ENCODE measurements around the gene EXOC2. TPM values are rescaled to one million over a fixed set of nuclear protein-coding genes. Genes with fewer than 3 reads are reported as not detected.
"Not testable (repeated sequence)": the region's sequence is repeated elsewhere in the genome, so short reads cannot be mapped to it uniquely, and the experiment has no call there.

EXOC2 gene
- total RNA-seq, 4 donors from 2014 or later: 18.1 to 32.3 (median 21.6) TPM

DNA sequence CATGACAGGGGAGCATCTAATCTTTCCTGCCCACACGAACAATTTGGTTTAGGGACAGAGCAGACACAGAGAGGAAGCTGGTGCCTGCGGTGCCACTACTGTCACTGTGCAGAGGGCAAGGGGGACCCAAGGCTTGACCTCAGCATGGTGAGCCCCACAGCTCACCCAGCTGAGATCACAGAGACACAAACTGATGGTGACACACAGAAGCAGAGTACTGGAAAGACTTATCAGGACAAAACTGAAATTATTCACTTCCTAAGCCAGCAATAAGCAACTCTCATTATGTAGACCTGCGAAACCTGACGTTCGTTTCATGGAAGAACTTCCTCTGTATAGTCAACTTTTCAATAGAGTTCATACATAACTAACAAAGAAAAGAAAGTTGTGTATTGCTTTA is 122.1 kb downstream of the EXOC2 start:
- DNase-seq (ENCODE audit: low spot score): no peak
- no peak for ATAC-seq (ENCODE audit: low FRiP score)
- TF ChIP-seq, protein P1, sequence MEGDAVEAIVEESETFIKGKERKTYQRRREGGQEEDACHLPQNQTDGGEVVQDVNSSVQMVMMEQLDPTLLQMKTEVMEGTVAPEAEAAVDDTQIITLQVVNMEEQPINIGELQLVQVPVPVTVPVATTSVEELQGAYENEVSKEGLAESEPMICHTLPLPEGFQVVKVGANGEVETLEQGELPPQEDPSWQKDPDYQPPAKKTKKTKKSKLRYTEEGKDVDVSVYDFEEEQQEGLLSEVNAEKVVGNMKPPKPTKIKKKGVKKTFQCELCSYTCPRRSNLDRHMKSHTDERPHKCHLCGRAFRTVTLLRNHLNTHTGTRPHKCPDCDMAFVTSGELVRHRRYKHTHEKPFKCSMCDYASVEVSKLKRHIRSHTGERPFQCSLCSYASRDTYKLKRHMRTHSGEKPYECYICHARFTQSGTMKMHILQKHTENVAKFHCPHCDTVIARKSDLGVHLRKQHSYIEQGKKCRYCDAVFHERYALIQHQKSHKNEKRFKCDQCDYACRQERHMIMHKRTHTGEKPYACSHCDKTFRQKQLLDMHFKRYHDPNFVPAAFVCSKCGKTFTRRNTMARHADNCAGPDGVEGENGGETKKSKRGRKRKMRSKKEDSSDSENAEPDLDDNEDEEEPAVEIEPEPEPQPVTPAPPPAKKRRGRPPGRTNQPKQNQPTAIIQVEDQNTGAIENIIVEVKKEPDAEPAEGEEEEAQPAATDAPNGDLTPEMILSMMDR (IDR thresholded peaks at IDR 0.05): no peak

DNA sequence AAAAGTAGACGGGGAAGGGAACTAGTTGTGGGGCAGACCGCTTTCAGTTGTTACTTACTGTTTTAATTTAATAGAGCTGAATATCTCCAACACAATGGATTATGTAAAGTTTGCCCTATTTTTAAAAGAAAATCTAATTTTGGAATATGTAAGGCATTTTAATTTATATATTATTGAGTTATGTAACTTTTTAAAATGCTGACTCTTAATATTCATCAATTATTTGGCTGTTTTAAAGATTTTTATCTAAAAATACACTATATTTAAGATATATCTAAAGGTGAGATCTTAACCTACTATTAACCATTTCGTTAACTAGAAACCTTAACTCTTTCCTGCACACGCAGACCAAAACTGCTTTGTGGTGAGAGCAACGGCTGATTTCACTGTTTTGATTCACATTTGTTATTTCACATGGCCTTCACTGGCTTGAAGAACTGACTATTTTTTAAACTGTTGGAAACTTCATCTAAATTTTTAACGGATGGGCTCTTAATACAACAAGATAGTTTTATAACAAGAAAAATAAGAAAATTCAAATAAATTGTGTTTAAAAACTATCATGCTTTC is 123.9 kb downstream of the EXOC2 start:
- TF ChIP-seq, protein P1 (IDR thresholded peaks at IDR 0.05): no peak
- no peak for ATAC-seq (ENCODE audit: low FRiP score)
- DNase-seq (ENCODE audit: low spot score): no peak

DNA sequence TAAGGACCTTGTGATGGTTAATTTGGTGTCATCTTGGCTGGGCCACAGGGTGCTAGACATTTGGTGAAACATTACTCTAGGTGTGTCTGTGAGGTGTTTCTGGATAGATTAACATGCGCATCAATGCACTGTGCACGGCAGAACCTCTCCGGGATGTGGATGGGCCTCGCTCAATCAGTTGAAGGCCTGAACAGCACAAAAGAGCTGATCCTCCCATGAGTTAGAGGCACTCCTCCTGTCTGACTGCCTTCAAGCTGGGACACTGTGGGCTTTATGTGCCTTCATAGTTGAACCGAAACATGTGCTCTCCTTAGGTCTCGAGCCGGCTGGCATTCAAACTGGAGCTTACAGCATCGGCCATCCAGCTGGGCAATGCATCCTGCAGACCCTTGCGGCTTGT is 124.9 kb downstream of the EXOC2 start:
- DNase-seq (ENCODE audit: low spot score) (no peak), ATAC-seq (ENCODE audit: low FRiP score) (no peak)
- TF ChIP-seq, protein P1 (IDR thresholded peaks at IDR 0.05): no peak

DNA sequence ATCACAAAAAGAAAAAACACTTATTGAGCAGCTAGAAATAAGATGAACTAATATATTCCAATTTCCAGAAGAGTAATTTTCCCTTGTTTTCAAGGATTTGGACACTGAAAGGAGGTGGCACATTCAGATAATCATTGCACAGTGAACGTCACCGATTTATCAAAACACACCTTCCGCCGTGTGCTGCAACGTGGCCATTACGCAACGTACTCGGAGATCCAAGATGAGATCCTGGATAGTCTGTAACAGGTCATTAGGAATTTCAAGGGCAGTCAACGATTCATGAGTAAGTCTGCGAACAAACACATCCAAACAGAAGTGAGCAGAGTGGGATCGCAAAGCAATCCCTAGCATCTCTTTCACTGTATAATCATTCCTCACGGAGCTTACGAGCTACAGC is 129.1 kb downstream of the EXOC2 start:
- DNase-seq (ENCODE audit: low spot score): no peak
- TF ChIP-seq, protein P1 (IDR thresholded peaks at IDR 0.05): no peak

DNA sequence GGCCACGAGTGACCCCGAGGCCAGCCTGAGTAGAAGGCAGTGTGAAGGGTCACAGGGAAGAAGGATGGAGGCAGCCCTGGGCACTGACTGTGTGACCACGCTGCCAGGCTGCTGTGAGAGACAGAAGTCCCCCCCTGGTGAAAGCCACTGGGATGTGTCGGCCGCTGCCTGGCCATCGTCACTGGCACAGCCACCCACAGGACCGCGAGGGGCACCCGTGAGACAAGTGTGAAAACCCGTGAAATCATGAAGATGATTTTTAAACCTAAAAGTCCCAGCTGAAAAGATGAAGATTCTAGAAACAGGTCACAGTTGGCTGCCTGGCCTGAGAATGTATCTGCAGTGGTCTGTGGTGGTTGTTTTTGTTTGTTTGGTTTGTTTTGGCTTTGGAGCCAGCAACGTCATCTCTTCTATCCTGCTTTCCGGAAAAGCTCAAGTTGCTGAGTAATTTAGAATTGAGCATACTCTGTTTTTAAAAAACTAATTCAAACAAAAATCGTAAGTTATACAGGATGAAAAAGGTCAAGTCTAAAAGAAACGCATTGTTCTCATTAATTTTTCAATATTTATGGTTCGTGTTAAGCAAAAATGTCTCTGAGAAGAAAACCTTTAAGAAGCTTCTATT is 130.8 kb downstream of the EXOC2 start:
- DNase-seq (ENCODE audit: low spot score) (no peak), ATAC-seq (ENCODE audit: low FRiP score) (no peak)
- TF ChIP-seq, protein P1 (IDR thresholded peaks at IDR 0.05): no peak

More for the DNA sequence above, 129.1 kb downstream of the EXOC2 start:
- ATAC-seq (ENCODE audit: low FRiP score): no peak

DNA sequence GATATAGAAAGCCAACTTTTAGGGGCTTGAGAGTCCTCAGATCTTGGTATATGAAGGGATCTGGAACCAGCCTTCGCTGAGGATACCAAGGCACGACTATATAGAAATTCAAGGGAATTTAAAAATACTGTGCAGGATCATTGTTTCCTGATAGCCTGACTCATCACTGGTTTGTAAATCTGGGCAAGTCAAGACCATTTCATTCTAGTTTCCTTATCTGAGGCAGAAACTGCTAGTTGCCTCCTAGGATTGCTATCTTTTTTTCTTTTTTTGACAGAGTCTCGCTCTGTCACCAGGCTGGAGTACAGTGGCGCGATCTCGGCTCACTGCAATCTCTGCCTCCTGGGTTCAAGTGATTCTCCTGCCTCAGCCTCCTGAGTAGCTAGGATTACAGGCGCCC is 131.6 kb downstream of the EXOC2 start:
- not testable (repeated sequence) for ATAC-seq (ENCODE audit: low FRiP score); DNase-seq (ENCODE audit: low spot score)

DNA sequence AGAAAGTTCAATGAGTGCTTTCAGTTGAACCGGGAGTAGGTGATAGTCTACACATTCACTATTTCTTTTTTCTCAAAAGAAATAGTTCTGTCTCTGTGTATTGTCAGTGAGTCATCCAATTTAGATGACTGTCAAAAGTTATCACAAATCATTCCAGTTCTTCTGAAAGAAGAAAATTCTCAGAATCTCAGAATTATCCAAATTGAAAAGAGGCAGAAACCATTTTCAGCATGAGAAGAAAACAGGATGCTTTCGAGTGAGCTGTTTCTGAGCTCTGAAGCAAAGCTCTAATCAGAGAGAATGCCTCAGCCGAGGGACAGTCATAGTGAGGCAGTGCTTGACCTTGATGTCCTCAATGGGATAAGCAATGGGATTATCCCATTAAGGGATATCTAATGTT is 134.0 kb downstream of the EXOC2 start:
- TF ChIP-seq, protein P1 (IDR thresholded peaks at IDR 0.05): no peak
- no peak for ATAC-seq (ENCODE audit: low FRiP score)
- no peak for DNase-seq (ENCODE audit: low spot score)
